Suppressor macrophage treated with lipopolysaccharide for 4 hours (primary cell): ENCODE data around the gene PDE2A.

Source experiments
- DNase-seq: peaks from one replicate; pipeline ENCODE4 v3.0.0-alpha.2; 2020

The PDE2A gene

DNA sequence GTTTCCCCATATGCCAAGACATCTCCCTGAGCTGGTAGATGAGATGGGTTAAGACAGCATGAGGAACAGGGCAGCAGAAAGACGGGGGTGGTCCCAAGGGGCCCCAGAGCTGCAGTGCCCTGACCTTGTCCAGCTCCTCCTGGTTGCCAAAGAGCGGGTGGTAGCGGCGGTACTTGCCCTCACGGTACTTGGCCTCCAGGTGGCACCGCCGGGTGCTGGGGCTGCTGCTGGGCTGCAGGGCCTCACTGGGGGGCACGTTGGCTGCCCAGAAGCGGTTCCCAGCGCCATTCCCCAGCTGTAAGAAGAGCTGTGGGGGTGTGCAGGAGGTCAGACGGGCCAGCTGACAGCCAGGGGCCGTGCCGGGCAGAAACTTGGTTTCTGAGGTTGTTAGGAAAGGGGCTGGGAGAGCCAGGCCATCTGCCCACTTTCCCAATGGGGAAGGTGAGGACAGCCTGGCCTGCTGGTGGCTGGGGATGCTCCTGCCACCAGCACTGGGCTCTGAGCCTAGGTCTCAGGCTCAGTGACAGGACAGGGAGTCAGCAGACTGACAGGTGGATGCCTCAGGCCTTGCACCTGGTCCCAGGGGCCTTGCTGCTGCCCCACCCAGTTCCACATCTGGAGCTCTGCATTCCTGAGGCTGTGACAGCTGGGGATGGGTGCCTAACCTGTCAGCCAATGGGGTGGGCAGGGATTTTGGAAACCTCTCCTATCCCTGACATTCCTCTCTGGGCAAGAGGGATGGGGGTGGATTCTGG is 30.0 kb upstream of the PDE2A start:
- DNase-seq, result no peak

DNA sequence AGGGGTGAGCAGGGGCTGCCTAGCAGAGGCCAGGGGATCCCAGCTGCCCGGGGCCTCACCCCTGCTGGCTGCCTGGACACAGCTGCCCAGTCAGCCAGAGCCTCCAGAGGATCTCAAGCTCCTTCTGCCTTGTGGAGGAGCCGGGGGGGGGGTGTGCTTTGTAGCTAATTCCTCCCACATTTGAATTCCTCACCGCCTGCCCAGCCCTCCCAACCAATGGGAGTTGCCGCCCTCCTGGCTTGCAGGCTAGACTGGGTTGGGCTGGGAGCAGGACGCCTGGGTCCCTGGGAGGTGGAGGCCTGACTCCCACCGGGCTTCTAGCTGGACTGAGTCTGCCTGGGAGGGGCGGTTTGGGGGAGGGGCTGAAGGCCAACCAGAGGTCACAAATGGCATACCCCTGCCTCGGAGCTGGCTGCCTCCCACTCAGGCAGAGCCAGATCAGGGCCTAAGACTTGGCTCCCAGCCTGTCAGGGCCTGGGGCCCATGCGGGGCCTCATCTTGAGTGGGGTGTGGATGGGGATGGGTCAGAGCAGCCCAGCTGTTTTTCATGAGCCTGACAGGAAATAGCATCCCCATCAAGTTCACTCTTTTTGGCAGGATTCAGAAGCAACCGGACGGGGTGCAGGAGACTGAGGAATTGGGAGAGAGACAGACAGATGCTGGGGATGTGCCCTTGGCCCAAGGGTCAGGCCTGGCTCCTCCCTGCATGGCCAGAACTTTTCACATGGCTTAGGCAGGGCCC is 29.2 kb upstream of the PDE2A start:
- no peak for DNase-seq

DNA sequence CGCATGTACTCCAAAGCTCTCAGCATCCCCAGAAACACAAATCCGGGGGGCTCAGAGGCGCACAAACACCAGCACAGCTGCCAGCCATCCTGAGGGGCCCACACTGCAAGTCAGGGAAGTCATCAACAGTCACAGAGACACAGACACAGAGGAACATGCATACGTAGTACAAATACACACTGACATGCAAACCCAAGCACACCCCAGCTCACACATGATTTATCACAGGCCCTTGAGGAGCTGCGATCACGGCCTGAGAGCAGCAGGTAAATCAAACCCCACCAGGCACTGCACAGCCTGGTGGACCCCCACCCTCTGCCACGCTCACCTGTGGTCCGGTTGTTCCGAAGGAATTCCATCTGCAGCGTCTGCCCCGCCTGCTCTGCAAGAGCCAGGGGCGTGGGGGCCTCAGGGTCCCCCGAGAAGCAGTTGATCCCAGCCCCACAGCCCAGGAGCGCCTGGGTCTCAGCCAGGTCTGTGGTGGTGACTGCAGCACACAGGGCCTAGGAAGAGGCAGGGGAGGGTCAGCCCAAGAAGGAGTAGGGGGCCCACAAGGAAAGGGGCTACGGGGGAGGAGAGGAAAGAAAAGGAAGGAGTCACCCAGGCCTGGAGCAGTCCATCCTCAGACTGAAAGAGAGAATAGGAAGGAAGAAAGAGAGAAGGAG is 28.5 kb upstream of the PDE2A start:
- DNase-seq, result no peak

DNA sequence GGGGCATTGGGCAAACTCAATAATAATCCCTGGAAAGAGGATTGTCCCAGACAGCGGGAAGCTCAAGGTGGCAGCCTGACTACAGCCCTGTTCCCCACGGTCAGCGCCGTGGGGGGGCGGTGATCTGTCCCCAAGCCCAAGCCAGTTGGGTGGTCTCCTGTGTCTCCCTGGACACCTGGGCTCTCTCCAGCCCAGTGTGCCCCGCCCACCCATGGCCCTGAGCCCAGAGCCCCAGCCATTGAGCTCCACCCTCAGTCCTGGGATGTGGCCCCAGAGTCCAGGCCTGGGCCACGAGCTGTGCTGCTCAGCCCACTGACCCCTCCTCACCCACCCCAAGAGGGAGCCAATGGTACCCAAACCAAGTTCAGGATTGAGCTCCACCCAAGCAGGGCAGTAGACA is 27.9 kb upstream of the PDE2A start:
- no peak for DNase-seq

DNA sequence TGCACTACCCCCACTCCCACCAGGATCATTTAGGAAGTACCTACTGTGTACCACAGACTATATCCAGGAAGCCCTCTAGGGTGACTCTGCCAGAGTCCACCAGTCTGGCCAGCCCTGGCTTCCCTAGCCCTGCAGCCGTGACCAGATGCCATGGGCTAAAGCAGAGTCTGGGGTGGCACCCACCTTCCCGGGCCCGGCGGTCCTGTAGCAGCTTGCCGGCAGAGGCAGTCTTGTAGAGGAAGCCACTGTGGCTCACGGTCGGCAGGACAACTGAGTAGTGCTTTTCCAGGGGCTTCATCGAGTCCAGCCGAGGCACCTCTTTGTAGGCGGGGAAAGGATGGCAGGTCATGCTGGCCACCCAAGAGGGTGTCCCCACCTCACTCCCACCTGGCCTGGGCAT is 27.2 kb upstream of the PDE2A start:
- DNase-seq, result no peak

DNA sequence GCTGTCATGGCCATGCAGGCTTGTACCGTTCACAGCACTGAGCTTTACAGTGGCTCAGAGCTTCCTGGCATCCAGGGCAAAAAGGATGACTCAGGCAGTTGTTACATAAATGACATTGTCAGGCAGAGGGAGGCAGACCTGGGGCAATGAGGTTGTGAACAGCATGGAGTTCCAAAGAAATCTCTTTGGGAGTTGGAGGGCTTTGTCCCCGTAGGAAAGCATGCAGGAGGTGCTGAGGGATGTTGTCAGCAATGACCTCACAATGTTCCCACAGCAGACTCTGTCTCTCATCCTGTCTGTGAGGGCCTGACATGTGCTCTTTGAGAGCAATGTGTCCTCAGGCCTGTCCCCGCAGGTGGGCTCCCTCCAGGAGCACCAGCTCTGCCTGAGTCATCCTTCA is 25.9 kb upstream of the PDE2A start:
- DNase-seq, result no peak

DNA sequence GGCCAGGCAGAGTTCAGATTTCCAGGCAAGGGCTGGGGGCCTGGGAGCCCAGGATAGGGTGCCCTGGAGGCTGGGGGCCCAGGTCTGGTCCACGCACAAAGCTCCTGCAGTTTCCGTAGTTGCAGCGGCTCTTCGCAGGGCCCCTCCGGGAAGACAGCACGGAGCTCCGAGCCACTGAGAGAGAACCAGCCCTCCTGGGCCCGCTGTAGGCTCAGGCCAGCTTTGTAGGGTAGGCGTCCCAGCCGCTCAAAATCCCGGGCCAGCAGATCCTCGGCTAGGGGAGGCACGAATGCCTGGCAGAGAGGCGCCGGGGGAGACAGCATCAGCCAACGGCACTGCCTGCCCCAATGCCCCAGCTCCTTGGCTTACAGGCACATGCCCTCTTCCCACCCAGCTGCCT is 23.6 kb upstream of the PDE2A start:
- no peak for DNase-seq

DNA sequence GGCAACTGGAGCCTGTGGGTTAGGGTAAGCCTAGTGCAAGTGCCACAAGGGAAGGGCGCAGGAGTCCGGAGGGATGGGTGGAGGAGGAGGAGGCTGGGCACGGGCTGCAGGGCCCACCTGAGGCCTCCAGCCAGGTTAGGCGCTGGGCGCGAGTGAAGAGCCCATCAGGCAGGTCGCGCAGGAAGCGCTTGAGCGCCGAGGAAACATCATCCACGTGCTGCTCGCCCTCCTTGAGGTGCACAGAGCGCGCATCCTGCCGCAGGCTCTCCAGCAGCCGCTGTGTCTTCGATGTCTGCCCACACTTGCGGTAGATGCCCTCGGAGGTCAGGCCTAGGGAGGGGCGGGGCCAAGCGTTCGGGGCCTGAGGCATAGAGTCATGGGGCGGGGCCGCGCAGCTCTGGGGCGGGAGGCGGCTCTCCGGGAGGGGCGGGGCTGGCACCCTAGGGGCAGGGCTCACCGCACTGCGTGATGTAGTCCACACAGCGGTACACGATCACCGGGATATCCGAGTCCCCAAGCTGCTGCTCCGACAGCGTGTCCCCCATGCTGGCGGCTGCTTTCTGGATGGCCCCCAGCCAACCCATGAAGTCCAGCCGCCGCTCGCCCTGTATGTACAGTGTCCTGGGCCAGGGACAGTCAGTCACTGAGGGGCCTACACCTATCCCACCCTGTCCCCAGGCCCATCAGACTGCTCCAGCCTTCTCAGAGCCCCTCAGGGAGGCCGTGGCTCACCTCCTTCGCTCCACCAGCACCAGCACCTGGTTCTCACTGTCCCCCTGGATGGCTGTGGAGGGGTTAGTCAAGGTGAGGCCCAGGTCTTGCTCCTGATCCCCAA is 22.9 kb upstream of the PDE2A start:
- no peak for DNase-seq

DNA sequence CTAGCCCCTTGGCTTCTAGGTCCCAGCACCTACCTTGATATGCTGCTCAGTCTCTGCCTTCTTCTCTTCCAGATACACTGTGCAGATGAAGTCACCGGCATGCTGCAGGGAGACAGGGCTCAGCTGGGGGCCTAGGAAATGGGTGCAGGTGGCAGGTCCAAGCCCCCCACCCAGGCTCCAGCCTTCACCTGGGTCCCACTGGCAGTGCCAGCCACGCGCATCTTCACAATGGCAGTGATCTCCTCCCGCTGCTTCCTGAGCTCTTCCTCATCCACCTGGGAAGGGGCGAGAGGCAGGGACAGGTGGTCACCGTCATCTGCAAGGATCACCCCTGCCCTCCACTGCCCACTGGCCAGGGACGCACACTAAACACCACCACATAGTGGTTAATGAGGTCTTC is 21.1 kb upstream of the PDE2A start:
- DNase-seq, result no peak

DNA sequence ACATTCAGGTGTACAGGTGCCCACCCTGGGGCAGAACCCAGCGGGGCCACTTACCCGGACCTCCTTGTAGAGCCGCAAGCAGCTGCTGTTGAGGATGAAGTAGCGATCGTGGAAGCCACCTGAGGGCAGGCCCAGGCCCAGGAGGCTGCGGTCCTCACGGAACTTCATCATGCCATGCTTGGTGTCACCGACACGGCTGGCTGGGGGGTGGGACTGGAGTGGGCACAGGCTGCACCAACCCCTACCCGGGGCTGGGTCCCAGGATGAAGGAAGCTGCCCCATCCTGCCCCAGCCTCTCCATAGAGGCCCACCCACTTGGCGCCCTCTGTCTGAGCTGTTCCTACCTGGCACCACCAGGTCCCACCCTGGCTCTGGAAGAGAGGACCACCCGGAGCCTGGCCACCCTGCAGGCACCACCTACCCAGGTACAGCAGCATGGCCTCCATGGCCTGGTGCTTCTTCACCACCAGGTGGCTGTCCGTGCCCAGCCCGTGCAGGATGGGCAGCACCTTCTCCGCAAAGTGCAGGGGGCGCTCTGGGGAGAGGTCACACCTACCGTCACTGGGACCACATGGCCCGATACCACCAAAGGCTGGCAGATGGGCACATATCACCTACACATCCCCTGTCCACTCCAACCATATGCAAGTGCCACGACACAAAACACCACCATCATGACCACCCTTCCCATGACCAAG is 19.2 kb upstream of the PDE2A start:
- DNase-seq, result no peak

DNA sequence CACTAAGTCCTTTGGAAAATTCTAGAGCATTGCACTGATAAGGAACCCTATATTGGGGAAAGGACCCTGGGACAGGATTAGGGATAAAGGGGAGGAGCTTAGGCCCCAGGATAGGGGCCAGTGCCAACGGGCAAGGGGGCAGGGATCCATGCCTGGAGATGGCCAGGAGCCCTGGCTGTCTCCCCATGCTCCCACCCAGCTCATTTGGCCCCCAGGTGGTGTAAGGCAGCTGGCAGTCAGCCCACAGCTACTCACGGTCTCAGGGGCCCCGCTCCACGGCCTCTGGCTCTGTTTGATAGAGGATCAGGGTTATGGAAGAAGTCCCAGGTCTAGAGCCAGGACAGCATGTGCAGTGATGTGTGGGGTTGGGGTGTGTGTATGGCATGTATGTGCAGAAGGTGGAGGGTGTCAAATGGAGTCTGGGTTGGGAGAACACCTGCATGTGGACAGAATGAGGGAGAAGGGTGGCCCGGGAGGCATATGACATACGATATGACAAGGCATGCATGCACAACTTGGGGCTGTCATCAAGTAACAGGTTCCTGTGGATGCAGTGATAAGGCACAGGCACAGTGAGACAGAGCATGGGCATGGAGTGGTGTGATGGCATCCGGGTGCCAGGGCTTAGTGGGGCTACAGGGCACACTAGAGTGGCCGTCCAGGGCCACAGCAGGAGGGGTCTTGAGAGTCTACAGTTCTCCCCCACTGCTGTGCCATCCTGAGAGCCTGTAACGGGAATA is 18.4 kb upstream of the PDE2A start:
- no peak for DNase-seq

DNA sequence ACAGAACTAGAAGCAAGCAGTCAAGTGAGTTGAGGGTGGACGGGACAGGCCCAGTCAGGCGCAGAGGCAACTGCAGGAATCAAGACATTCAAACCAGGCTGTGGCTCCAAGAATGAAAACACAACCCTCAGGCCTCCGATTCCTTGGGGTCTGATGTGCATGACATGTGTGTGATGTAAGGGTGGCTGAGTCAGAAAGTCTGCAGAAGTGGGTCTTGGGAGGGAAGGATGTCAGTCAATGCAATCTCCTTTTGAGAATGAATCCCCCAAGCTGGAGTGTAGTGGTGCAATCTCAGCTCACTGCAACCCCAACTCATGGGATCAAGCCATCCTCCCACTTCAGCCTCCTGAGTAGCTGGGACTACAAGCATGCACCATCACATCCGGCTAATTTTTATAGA is 15.9 kb upstream of the PDE2A start:
- peak; percentile 62 for DNase-seq

DNA sequence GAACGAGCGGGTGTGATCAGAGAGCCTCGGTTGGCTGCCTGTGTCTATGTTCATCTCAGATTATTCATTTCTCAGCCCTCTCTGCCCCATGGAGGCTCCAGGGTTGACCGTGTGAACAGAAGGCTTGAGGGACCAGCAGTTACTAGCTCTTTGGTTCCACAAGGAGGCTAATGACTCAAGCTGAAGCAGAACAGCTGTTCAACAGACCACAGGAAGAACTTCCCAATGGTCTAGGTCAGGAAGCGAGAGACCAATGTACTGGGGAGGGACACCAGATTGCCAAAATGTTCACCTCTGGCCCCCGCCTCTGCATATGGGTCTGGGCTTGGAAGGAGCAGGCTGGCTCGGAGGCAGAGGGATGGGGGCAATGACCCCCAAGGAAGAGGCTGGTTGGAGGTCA is 14.7 kb upstream of the PDE2A start:
- DNase-seq, result no peak

DNA sequence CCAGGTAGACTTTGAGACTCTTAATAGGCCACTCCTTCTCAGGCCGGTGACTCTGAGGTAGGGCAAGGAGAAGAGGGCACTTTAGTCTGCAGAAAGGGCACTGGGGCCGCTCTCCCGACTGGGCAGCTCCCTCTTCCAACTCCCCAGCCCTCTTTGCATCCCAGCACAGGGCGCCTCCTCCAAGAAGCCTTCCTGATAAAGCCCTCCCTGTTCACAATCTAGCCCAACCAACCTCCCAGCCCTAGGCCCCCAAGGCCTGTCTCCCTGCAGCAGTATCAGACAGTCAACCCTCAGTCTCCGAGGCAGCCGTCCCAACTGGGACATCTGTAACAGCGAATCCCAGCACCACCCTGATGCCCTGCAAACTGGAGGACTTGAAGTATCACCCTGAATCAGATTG is 14.3 kb upstream of the PDE2A start:
- no peak for DNase-seq

DNA sequence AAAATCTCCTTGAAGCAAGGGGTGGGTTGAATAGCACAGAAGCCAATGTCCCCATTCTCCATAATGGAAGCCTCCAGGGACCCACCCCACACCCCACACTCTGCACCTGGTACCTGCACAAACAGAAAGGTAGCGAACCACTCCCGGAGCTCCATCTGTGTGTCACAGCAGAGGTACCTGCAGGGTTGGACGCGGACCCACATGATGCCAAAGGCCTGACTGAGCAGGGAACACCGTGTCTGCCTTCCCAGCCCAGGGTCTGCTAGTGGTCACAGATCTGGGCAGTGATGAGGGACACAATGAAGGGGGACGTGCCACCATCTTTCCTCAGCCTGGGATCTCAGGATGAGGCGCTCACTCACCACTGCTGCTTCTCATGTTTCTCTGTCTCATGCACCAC is 13.1 kb upstream of the PDE2A start:
- no peak for DNase-seq

DNA sequence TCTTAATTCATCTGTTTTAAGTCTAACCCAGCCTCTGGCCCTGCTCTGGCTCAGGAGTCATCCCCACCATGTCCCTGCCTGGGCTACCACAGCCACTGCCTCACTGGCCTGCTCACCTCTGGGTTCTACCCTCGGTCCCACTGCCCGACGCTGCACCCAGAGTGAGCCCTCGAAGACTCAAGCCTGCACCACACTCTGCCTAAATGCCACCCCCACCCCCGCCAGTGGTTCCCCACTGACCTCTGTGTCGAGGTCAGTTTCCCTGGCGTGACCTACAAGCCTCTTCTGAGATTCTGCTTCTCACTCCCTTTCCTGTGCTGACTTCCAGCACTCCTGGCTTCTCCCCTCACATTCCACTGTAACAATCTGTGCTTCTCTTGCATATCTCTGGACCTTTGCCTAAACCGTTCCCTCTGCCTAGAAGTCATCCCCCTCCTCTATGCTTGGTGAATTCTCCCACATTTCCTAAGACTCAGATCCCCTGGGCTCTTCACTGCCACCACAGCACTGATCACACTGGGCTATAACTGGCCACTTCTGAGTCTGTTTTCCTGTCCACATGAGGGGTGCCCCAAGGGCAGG is 12.5 kb upstream of the PDE2A start:
- no peak for DNase-seq

DNA sequence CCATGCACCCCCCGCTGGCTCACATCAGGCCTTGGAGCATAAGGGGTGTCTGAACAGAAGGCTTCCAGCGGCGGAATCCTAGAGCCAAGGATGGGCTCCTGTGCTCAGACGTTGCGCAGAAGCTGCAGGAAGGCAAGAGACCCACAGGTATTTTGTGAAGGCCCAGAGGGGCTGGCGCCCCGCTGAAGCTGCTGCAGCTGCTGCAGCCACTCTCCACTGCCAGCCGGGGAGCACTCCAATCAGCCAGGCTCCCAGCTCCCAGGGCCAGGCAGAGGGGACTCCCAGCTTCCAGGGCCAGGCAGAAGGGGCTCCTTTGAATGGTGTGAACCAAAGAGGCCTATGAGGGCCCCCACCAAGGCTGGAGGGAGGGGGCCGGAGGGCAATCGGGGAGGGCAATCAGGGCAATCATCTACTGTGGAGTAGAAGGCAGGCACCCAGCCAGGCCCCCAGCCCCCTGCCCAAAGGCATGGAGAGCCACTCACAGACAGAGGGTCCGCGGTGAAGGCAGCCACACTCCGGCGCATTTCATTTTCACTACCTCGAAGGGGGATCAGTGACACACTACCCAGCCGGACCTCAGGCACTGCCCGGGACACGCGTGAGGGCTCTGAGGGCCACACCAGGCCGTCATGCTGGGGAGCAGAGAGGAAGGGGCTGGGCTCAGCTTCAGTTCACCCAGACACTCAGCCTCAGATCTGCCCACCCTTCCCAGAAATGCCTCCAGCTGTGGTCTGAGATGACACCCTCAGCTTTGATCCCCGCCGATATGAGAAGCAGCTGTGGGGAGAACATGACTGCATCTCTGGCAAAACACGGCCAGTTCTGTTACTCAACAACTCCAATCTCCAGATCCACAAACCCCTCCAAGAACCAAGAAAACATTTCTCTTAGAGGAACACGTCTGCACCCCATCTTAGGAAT is 11.6 kb upstream of the PDE2A start:
- DNase-seq, result no peak

DNA sequence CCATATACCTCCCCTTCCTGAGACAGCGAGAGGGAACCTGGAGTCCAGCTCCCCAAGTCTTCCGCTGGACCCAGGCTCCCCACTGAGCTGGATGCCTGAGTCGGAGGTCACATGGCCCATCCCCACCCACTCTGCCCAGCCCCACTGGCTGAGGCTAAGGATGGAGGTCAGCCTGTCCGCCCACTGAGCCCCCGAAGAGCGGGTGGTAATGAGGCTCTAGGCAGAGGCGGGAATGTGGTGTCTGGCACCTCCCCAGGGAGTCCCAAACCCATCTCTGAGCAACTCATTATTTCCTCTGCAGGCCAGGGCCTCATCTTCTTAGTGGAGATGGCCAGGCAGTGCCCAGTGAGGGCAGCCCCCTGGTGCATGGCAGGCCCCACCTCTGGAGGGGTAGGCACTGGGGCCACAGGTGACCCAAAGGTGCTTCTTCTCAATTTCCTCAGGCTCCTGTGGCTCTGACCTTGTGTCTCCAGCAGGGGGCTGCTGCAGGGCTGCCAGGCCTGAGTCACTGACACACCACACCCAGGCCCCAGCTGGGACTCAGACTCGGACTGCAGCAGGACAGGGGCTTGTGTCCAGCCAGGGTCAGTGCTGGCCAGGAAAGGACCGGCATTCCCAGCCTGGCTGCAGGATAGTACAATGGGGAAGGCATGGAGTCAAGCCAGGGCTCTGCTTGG is 10.2 kb upstream of the PDE2A start:
- peak; percentile 55 for DNase-seq

DNA sequence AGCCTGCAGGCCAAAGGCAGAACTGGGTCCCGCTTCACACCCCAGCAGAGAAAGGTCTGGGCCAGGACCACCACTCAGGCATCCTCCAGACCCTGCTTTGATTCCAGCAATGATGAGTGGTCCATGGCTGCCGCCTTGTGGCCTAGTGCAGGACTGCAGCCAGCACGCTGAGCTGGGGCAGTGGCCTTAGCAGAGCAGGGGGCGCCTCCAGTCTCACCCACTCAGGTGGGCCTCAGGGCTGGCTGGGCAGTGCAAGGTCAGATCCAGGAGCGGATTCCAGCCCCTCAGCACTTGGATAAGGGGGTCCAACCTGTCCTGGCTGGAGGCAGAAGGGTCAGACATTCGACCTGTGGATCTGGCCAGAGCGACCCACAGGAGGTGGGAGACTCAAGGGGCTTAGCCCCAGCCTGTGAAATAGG is 9.6 kb upstream of the PDE2A start:
- peak; percentile 61 for DNase-seq

DNA sequence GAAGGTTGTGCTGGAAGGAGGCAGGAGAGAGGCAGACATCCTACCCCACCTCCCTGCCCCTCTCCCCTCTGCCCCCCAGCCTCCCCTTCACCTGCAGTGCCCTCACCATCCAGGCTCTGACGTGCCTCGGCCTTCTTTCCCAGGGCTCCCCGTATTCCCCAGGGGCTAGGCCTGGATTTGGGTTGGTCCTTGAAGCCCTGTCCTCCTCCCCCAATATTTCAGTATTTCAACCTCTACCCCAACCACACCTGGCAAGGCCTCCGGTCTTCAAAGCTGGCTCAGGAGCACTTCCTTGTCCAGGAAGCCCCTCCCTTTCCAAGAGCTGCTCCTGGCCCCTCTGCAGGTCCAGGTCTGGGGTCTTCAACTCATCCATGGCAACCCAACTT is 8.6 kb upstream of the PDE2A start:
- DNase-seq, result no peak
